Pulmonary artery endothelial cell (primary cell): ENCODE measurements around the gene GRIK1. TPM values are rescaled to one million over a fixed set of nuclear protein-coding genes. Genes with fewer than 3 reads are reported as not detected.

ENCODE experiments used
- DNase-seq: peaks from one replicate; pipeline ENCODE4 v3.0.0-alpha.2; 2011; ENCODE audit warnings: low read depth, low spot score
- total RNA-seq: library from RNA; depleted of rRNA; stranded (reverse); fragments of >200 nt; gene quantifications from 2 replicates; pipeline ENCODE4 v1.2.3, GENCODE V29; 2014

The GRIK1 gene
- total RNA-seq, 1 donor from 2014 or later, result not detected

DNA sequence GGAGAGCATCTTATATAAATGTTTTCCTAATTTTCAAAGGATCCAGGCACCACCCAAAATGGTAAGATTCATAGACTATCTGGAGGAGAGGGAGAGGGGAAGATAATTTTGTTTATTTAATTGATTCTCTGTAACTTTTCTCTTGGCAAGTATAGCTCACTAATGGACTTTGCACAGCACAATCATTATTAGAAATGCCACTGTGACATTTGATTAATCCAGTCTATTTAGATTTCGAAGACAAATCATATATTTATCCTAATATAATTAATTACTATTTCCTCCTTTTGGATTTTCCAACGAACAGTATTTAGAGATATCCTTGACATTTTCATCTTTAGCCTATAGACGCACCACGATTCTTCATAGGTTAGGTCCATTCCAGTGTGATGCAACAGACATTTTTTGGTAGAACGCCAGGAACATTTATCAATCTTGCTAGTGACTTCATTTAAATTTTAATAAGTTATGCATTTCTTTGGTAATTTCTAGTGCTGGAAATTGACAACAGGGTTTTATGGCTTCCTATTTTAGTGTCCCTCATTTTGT, 152.4 kb downstream of the GRIK1 start:
- DNase-seq, result no peak

DNA sequence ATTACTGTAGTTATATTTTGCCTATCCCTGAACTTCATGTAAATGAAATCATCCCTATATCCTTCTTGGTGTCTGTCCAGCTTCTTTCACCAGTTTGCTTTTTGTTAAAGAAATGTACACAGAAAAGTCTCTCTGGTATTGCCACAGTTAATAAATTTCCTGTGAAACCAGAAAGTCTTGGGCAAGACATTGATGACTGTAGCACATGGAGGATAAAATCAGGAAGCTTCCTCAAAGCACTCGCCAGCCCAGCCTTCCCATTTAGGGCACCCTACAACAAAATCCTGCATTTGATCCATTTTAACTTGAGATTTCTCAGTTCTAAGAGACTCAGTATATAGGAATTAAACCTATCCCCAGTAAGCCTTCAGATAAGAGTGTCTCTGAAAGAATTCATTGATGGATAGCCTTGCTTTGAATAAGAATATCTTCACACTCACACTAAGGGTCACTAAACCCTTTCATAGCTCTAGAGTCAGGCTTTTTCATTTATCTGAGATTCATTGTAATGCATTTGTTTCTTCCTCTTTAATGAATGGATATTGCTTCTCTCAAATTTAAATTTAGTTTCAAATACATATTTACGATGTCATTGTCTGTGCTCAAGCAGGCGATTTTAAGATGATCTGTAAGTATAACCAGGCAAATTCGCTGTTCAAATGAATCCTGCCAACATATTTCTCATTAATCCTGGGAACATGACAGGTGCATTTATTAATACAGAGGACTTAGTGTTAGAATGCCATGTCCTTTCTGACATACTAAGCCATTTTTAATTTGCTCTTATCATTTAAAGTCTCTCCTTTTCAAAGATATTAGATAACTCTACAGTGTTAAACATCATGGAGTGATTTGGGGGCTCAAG, 153.1 kb downstream of the GRIK1 start:
- DNase-seq, result no peak

DNA sequence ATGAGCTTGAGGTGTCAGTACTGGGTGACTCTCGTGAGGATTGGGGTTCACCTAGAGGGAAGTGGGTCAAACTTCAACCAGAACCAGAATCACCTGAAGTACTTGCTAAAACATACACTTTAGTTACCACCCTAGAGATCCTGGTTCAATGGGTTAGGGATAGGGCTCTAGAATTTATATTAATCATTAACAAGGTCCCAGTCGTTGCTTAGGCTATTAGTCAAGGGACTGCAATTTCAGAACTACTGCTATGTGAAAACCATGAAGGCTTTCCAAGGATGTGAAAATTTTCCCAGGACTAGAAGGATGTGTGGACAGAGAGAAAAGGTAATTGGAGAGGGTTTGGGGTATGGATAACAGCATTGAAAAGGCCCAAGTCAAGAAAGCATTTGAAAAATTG, 162.6 kb downstream of the GRIK1 start:
- DNase-seq, result no peak

DNA sequence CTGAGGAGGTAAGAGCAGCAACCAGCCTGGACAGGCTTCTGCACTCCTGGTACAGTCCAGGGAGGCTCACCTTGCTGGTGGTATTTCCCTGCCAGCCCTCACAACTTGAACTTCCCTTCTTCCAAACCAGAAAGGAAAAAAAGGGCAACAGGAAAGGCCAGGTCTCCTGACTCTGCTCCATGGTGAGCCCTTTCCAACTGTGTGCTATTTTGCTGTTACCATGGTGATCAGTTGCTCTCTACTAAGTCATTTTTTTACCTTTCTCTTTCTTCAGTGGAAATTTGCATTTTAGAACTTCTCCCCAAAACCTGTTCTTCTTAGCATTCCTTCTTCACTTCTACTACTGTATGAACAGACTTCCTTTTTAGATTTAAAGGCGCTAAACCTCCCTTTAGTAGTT, 164.3 kb downstream of the GRIK1 start:
- no peak for DNase-seq

DNA sequence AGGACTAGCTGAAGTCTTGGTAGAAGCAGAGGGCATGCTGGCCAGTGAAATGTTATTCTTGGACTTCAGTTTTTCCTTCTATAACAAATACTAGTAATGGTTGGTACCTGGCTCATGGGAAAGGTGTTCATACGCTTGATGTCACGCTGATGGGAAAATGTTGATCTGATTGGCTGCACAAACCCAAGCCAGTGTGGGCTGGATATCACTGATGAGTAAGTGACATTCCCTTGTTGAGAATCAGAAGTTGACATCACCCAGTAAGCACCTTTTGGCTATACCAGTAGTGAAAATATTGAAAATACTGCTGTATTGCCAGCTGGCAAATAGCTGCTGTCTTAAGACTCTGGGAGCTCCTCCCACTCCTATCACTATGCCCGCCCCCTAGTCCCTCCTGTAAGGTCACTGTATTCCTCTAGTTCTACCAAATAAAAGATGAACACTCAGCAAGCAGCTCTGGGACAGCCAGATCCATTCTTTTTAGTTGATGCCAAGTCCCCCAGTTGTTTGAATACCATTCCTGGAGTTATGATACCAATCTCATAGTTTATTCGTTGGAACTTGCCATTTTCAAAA, 168.2 kb downstream of the GRIK1 start:
- DNase-seq, result no peak

DNA sequence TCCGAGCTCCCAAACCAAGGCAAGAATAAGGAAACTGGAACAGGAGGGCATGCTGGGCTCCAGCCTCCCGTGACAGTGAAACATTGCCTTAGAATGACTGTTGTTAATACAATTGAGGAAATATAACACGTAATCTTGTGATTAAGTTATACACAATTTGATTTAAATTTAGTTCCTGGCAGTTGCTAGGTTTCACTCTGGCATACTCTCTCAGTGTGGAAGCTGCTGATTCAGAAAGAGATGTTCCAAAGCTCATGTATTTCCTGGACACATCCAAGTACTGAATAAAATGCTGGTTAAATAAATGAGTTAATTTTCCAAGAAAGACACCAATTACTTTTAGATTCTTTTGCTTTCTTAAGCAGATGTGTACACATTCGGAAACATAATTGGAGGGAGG, 176.1 kb downstream of the GRIK1 start:
- no peak for DNase-seq

DNA sequence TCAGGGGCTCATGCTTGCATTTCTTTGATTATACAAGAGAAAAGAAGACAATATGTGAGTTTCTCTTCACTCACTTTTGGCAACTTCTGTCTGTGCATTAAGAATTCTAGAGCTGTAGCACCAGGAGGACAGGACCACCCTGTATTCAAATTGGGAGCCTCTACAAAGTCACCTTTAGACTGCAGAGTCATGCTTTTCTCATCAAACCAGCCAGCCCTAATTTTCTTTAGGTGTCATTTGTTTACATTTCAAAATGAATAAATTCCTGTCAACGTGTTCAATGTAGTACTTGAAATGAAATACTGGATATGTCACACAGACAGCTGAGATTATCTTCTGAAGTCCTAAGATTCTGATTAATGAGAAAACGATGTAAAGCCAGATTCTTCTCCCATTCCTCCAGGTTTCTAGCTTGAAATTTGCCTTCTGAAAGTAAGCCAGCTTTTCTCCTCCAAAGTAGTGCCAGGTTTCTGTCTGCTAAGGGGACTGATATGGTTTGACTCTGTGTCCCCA, 177.2 kb downstream of the GRIK1 start:
- no peak for DNase-seq

DNA sequence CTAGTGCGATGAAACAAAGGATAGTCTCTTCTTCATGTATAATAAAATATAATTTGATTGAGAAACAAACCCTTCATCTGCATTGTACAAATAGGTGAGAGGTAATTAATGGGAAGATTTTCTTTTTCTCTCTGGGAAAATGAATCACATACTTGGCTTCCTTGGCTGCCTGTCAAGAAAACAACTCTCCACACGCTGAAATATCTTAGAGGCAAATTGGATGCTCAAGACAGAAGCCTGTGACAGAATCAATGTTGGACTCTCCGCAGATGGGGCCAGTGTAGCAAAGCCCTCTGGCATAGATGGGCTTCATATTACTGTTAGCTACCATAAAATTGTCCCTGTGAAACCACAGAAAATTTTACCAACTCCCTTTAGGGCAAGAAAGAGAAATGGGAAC, 186.6 kb downstream of the GRIK1 start:
- DNase-seq, result no peak

DNA sequence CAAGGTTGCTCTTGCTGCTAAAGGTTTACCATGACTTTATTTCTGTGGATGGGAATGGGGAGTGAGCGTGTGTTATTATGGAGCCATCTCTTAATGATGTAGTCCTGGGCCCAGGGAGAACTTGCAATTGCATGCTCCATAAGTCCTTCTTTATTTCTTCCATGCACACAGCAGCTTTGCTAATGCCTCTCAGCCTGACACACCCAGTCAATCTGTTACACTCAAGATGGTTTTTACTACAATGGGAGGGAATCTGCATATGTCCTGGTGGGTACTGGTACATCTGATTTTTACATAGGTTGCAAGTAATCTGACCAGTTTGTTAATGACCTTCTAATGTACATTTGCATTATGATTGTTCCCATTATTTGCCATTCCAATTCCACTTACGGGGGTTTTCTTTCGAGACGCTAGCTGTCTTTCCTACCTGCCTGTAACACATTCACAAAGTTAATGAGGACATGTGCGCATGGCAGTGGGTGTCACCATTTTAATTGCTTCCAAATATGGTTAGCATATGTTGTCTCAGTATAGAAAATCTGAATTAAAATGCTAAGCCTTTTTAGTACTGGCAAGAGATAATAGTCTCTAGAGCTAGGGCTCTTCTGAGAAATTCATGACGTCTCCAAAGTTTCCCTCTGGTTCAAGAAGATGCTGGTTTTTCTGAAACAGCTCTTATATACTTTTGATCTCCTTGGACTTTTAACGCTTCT, 188.2 kb downstream of the GRIK1 start:
- DNase-seq, result no peak

DNA sequence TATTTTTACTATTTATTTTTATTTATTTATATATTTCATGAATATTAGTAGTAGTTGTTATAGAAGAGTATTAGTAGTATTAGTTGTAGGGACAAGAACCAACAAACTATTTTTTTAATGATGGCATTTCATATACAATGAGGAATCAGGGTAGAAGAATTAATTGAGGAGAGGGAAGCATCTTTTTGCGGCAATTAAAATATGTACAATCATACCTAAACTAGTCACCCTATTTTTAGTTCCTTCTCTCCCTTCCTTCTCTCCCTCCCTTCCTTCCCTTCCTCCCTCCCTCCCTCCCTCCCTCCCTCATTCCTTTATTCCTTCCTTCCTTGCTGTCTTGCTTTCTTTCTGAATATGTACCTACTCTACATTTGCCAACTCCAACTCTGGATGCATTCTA, 189.8 kb downstream of the GRIK1 start:
- no peak for DNase-seq

DNA sequence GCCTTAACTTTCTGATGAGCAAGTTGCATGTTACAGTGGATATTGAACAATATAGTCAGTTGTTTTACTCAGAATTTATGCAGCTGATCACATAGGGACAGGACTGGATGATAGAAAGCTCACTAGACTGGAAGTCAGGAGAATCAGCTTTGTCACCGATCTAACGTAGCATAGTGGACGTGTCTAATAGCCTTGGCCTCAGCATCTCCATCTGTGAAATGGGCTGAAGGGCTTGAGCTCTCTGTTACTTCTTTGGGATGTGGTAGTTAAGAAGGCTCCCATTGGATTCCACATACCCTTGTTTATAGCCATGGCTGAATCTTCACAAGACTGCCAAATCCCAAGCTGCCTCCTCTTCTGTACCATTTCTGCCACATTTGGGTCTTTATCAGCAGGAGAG, 190.6 kb downstream of the GRIK1 start:
- no peak for DNase-seq

DNA sequence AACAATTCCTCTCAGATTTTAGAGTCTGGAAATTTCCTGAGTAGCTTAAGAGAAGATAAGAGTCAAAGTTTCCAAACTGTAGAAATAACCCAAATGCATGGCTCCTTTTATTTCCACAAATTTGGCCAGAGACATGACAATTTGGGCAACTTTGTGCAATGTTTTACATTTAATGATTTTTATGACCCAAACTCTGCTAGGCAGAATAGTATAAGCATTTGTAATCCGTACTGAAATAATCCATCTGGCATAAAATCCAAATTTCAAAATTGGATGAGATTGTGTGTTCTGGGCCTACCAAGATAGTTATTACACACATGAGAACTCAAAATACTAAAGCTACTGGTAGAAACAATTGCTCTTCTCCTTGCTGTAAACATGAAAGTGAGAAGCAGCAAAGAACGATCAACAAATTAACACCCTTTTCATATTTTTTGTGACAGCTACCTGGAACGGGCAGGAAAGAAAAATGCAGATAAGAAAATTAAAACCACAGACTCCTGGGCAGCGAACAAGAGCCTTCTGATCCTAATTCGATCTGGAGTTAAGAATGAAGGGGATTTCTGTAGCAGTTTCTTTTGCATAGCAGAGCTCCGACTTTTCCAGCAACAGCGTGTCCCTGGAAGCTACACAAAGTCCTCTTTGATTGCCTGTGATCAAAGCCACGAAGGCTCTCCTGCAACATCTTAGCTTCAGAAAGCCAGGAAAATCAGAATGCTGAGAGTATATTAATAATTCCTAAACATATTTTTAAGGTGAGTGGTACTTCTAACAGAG, 191.2 kb downstream of the GRIK1 start:
- no peak for DNase-seq

DNA sequence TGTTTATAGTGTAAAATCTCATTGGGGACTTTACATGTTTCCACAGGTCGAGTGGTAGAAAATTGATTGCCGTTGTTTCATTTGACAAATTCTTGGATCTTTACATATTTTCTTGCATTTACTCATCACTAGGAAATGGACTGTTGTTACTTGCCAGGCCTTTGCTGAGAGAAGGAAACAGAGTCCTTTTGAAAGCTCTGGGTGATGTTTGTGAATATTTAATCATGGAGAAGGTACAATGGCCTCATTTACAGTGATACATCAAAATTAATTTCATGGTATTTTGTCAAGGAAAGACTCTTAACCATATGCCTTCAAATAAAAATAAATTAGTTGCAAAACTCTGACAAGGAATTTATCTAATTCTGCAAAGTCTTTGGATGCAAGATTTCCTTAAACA, 198.0 kb downstream of the GRIK1 start:
- no peak for DNase-seq

DNA sequence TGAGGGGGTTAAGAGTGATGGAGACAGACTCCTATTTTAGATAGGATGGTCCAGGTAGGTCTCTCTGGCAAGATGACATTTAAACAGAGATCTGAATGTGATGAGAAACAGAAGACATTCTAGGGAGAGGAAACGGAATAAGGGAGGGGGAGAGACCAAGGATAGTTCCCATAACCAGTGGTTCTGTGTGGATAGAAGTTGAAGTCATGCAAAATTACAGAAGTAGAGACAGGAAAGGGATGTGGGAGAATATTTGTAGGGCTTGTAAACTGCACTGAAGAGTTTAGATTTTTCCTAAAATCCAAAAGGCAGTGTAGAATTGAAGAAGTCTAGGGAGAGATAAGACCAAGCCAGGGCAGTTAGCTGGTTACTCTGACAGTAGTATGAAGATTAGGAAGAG, 200.6 kb downstream of the GRIK1 start:
- no peak for DNase-seq

DNA sequence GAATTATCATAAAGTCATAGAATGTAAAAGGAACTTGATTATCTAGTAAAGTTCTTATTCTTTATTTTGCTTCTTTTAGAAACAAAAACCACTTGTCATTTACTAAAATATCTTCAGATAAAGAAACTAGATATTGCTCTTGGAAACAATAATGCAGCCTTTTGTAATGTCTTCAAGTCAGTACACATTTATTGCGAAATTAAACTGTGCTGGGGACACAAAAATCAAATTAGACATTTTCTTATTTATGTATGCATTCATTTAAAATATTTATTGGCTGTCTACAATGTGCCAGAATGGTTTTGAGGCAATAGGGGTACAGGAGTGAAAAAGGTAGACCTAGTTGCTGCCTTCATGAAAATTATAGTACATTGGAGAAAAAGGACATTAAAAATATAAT, 201.1 kb downstream of the GRIK1 start:
- no peak for DNase-seq

DNA sequence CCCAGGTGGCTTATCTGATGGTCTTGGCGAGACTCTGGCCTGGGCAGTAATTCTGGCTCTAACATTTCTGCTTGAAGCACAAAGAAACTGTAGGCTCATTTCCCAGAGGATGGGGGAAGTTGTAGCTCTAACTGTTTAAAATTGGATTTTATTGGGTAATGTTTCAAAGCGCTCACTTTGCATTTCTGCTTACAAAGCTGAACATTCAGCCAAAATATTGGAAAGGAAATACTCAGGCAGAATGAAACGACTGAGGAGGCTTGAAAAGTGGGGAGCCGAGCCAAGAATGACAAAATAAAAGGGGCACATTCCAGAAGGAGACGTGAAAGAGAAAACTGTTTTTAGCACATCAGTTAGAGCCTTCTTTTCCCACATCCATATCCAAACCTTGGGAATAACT, 202.6 kb downstream of the GRIK1 start:
- no peak for DNase-seq

DNA sequence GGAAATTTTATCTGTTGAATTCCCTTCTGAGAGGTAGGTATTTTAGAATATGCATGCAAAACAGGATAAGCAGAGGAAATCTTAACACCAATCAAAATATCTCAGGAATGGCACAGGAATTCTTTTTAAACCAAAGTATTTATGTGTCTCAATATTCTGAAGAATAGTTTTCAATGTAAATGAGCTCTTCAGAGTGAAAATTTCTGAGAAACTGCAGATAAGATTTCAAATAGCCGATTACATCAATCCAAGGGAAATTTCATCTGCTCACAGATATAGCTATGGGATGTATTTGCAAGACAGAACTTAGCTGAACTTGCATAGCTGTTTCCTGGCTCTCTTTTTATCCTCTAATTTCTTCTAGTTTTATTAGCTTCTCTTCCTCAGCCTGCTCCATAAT, 209.5 kb downstream of the GRIK1 start:
- DNase-seq, result no peak

DNA sequence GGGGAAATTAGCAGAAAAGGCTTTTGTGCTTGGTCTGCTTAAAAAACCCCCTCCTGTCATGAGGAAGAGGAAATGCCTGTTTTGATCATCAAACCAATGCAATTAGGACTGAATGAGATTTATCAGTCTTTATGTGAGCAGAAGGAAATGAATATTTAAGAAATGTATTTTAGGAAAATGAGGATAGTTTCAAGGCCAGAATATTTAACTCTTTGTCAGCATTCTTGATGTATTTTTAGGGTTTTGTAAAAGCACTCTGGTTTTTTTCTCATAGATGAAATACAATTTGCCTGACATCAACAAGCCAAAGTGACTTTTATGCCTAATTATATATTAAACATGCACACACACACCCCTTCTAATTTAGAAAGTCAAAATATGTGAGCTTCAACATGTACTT, 213.8 kb downstream of the GRIK1 start:
- DNase-seq, result no peak

DNA sequence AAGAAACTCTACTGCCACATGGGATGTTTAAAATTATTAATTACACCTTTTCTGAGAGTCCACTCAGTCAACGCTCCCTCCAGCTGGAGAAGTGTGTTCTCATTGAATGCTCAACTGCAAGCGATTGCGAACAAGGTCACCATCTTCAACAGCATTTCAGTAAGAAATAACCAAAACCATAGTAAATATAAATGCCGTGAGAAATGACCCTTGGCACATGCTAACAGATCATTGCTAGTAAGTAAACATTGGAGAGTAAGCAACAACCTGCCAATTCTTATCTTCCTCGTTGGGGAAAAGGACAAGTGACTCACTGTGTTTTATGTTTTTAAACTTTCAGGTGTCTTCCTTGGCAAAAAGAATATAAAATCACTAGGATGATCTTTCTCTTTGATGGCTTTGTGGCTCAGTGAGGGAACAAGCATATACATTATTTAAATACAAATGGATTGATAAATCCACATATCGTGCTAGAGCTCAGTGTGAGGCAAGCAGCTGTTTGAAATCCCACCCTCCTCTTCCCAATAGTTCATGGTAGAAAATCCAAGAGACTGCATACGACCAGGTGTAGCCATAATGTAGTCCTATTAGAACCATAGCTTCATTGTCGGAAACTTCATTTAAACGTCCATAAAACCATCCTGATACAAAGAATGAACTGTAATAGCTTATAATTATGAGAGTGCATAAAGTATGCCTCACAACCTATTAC, 214.6 kb downstream of the GRIK1 start:
- no peak for DNase-seq

DNA sequence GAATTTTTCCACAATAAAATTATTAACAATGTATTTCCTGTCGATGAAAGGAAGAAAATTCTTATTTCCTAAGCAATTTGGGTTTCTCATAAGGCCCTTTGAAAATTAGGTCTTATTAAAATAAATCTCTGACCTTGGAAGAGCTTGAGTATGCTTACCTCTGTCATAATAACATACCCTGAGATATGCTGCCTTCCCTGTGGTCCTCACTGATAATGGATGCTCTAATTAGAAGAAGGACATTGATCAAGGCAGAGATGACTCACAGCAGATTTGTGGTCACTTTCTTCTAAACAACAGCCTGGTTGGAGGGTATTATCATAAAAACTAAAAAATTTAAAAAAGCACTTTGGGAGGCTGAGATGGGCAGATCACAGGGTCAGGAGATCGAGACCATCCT, 217.8 kb downstream of the GRIK1 start:
- no peak for DNase-seq

DNA sequence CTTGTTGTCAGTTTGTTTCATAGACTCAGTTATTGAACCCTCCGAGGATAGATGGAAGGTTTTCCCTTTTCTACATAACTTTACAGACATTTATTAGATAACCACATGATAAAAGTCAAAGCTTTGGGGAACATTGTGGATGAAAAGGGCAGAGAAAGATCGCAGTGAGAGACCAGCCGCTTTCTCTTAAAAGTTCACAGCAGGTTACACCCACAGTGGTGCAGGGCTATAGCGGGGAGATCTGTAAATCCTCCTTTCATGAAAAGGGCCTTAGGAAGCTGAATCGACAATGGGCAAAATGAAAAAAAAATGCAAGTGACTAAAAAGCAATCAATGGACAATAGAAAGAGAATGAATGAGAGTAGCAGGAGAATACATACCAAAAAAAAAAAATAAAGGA, 218.6 kb downstream of the GRIK1 start:
- no peak for DNase-seq
